K562 (cell line): Measurements from ENCODE around the gene TENM3.

Experiments used
- CTCF ChIP-seq, 3 experiments: IDR thresholded peaks in 2 of 3; conservative IDR thresholded peaks in 1 of 3; 2 replicates each; pipeline ENCODE4 v1.5.1; 2011 to 2012; ENCODE audit warnings: low read length in 3 of 3, mild to moderate bottlenecking in 3 of 3, control low read depth in 2 of 3, improper control_type of control experiment in 1 of 3, inconsistent platforms in 1 of 3, low read depth in 1 of 3, mixed read lengths in 1 of 3, moderate library complexity in 1 of 3; ENCODE audit not compliant: insufficient read depth in 2 of 3
- ETS2 ChIP-seq: IDR thresholded peaks from 2 replicates; pipeline ENCODE4 v1.6.1; 2016; ENCODE audit warnings: borderline replicate concordance, missing genetic modification characterization, mild to moderate bottlenecking, moderate library complexity, missing compliant biosample characterization; ENCODE audit not compliant: poor library complexity, severe bottlenecking
- FOXJ3 ChIP-seq: sonication (generic); formaldehyde crosslinking; IDR thresholded peaks from 2 replicates; pipeline ENCODE4 v1.4.0; 2020; ENCODE audit warnings: mild to moderate bottlenecking, missing genetic modification reagents
- GABPB1 ChIP-seq: sonication (generic); formaldehyde crosslinking; IDR thresholded peaks from 2 replicates; pipeline ENCODE4 v1.8.0; 2022; ENCODE audit warnings: mild to moderate bottlenecking, missing genetic modification reagents
- IRF2 ChIP-seq: sonication (generic); formaldehyde crosslinking; IDR thresholded peaks from 2 replicates; pipeline ENCODE4 v1.8.1; 2022; ENCODE audit warnings: mild to moderate bottlenecking, missing genetic modification reagents
- PHB2 ChIP-seq: fragments of 450-650 bp; IDR thresholded peaks from 2 replicates; pipeline ENCODE4 v1.6.1; 2017; ENCODE audit warnings: low read depth
- RBM25 ChIP-seq: fragments of 200-400 bp; formaldehyde crosslinking; IDR thresholded peaks from 2 replicates; pipeline ENCODE4 v1.6.1; 2018; ENCODE audit warnings: low read length, low read depth, moderate library complexity; ENCODE audit not compliant: severe bottlenecking
- SMC3 ChIP-seq: conservative IDR thresholded peaks from 2 replicates; pipeline ENCODE4 v1.6.1; 2011; ENCODE audit warnings: low read depth, low read length, improper control_type of control experiment; ENCODE audit not compliant: insufficient read depth
- THRA ChIP-seq: fragments of 450-650 bp; IDR thresholded peaks from 2 replicates; pipeline ENCODE4 v1.6.1; 2017; ENCODE audit warnings: mild to moderate bottlenecking, moderate library complexity
- ZBTB33 ChIP-seq: sonication (generic); formaldehyde crosslinking; IDR thresholded peaks from 2 replicates; pipeline ENCODE4 v1.8.1; 2023; ENCODE audit warnings: mild to moderate bottlenecking, missing genetic modification reagents
- ZNF232 ChIP-seq: sonication (generic); formaldehyde crosslinking; IDR thresholded peaks from 2 replicates; pipeline ENCODE4 v1.8.0; 2022; ENCODE audit warnings: mild to moderate bottlenecking, missing genetic modification reagents
- ZNF24 ChIP-seq: fragments of 450-650 bp; IDR thresholded peaks from 2 replicates; pipeline ENCODE4 v1.6.1; 2016
- ZNF280B ChIP-seq: fragments of 250-450 bp; sonication (Bioruptor Pico); IDR thresholded peaks from 2 replicates; pipeline ENCODE4 v1.5.1; 2021; ENCODE audit warnings: mild to moderate bottlenecking
- ZNF511 ChIP-seq: sonication (generic); formaldehyde crosslinking; IDR thresholded peaks from 2 replicates; pipeline ENCODE4 v1.8.0; 2022; ENCODE audit warnings: mild to moderate bottlenecking, missing genetic modification reagents

GRCh38 chr4:182704948-182705347 is 461.7 kb downstream of the TENM3 start:
- TF ChIP-seq RBM25 = no peak
- TF ChIP-seq IRF2 = no peak
- no peak for TF ChIP-seq THRA
- TF ChIP-seq SMC3 = no peak
- no peak for TF ChIP-seq ZNF511 (CRISPR knock-in tag)
- TF ChIP-seq PHB2 = no peak
- TF ChIP-seq ZNF280B (CRISPR knock-in tag) = no peak
- no peak for TF ChIP-seq ZNF24
- TF ChIP-seq ETS2 (tag) = no peak
- TF ChIP-seq GABPB1 (CRISPR knock-in tag) = no peak
- TF ChIP-seq ZNF232 = no peak
- no peak for TF ChIP-seq FOXJ3 (CRISPR knock-in tag)
- no peak for TF ChIP-seq ZBTB33 (CRISPR knock-in tag)
- no peak for TF ChIP-seq CTCF (IDR thresholded peaks at IDR 0.05 in 2 of 3, conservative IDR thresholded peaks at IDR 0.05 in 1 of 3; ENCODE audit: insufficient read depth in 2 of 3, low read depth in 1 of 3, low read length in 3 of 3)
